Activated CD8-positive, alpha-beta memory T cell treated with anti-CD3 and anti-CD28 coated beads, Interleukin-2, amount 50 U/mL, for 1 hour (primary cell): ENCODE results near the gene SPTBN2.

Source experiments
- DNase-seq: peaks from one replicate; pipeline ENCODE4 v3.0.0-alpha.2; 2020; ENCODE audit errors: extremely low read depth

SPTBN2 gene

DNA sequence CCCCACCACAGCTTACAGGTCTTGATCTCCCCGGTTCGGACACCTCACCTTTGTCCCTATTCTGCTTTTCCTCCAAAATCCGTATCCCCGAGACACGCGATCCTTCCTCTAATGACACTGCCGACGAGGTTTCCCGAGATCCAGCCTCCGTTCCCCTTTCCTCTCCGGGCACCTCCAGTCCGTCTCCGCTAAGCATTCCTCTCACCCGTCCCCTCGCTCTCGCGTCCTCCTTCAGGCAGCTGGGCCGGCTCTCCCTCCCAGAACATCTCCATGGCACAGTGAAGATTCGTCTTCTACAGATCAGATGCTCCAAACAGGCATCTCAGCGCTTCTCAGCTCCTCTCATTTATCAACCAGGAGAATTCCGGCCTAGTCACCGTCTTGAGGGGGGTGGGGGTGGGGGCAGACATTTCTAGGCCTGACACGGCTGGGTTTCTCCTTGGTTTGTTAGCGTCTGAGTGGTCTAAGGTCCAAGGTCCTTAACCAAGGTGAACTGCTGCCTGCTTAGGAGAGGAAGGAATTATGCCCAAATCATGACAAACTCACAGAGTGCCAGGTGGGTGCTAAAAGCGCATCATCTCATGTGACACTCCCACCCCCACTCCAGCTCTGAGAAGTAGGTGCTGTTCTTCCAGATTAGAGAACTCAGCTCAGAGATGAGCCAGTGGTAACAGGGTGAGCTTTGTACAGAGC is at the start of gene SPTBN2:
Gene SPTBN2, minus strand, starts transcription at position 524 of the 693 bp plus-strand sequence. CDS start 7,976 bp downstream, outside the sequence.
- DNase-seq = no peak

DNA sequence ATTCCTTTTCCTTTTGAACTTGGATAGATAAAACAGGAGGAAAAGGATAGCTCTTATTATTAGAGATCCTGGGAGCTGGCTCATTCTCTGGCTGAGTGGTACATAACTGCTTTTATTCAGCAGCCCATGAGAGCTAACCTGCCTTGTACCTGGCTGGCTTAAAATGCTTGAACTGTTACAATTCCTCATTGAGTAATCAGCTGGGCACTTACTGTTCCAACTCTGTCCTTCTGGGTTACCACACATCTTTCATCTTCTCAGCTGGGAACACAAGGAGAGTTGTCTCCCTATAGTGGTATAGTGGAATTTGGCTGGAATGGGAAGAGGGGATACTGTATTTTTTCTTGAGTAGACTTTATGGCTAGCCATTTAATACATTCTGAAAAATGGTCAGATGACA is 39.8 kb upstream of the SPTBN2 start:
- DNase-seq = no peak

DNA sequence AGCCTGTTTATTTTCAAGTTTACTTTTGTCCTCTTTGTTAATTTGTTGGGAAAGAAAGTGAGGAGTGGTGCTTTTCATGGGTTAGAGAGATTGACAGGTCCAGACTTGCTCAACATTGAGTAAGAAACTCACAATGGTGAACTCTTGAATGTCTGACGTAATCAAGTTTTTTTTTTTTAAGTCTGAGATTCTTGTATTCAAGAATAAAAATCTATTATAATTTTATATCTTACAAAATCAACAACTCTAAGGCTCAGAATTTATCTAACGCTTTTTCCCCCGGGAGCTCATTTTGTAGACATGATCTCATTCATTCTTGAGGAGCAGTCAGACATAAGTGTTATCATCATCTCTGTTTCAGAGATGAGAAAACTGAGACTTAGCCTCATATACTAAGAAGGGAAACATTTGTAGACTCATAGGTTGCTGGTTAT is 39.1 kb upstream of the SPTBN2 start:
- no peak for DNase-seq

DNA sequence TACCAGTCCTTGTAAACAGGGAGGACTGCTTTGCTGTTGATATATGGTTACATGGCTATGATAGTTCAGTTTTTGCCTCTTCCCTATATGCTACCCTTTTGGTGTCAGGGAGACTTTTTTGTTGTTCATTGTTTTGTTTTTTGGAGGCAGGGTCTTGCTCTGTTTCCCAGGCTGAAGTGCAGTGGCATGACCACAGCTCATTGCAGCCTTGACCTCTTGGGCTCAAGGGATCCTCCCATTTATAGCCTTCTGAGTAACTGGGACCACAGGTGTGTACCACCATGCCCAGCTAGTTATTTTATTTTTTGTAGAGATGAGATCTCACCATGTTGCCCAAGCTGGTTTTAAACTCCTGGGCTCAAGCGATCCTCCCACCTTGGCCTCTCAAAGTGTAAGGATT is 38.6 kb upstream of the SPTBN2 start:
- no peak for DNase-seq

DNA sequence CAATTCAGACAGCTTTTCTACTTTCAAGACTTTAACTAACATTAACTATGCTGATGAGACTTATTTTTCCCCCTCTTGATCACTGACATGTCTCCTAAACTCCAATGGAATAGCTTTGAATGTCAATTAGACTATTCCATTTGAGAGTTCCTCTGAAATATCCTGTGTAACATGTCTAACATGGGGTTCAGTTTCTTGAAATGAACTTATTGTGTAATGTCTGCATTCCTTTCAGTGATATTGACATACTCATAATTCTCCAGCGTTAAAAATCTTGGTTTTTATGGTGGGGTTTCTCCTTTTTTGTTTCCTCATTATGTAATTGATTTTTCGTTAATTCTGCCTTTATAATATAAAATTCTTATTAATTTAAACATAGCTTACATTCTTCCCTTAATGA is 37.7 kb upstream of the SPTBN2 start:
- no peak for DNase-seq

DNA sequence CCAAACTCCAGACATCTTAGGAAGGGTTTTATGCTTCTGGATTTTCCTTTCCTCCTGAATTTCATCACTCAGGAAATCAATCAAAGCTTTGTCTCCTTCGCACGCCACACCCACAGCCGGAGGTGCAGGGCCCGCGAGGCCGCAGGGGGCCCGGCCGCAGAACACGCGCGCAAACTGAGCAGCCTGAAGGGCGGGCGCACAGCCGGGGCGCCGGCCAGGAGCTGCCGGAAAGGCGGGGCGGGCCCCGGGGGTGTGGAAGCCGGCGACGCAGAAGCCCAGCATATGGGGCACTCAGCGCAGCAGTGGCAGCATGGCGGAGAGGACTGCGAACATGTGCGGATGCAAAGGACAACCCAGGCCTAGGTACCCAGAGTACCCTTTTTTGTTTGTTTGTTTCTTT is 33.1 kb upstream of the SPTBN2 start:
- no peak for DNase-seq

DNA sequence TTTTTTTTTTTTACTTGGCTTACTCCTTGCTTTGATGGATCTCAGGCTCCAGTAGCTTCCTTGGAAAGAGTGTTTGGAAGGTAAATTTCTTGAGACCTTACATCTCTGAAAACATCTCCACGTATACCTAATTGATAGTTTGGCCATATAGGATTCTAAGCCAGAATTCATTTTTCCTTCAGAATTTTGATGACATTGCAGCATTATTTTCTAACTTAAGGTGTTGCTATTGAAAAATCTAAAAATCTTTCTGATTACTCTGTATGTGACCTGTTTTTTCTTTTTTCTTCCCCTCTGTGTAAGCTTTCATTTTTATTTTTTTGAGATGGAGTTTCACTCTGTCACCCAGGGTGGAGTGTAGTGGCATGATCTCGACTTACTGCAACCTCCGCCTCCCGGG is 23.1 kb upstream of the SPTBN2 start:
- no peak for DNase-seq

DNA sequence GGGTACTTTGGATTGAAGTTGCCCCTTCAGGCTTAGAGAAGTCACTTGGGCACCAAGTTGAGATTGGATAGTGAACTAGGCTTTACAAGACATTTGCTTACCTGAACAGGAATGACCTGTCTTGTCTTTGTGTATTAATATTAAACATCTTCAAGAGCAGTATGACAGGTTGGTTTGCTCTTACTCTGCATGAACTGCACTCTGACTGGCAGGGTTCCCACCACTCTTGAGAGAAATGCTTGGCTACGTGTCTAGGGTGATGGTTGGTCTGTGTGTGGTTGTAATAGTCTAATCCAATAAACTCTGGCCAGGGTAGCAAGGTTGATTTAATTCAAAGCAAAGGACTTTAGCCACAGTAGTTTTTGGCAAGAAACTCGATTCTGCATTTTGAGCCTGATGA is 20.1 kb upstream of the SPTBN2 start:
- DNase-seq = no peak

DNA sequence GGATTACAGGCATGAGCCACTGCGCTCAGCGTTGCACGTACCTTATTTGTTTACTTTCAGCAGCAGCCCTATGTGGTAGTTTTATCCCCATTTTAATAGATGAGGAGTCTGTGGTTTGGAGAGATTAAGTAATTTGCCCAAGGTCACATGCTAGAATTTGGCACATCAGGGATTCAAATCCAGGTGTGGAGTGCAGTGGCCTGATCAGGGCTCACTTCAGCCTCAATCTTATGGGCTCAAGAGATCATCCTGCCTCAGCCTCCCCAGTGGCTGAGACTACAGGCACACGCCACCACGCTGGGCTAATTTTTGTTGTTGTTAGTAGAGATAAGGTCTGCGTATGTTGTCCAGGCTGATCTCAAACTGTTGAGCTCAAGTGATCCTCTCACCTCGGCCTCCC is 18.5 kb upstream of the SPTBN2 start:
- no peak for DNase-seq

DNA sequence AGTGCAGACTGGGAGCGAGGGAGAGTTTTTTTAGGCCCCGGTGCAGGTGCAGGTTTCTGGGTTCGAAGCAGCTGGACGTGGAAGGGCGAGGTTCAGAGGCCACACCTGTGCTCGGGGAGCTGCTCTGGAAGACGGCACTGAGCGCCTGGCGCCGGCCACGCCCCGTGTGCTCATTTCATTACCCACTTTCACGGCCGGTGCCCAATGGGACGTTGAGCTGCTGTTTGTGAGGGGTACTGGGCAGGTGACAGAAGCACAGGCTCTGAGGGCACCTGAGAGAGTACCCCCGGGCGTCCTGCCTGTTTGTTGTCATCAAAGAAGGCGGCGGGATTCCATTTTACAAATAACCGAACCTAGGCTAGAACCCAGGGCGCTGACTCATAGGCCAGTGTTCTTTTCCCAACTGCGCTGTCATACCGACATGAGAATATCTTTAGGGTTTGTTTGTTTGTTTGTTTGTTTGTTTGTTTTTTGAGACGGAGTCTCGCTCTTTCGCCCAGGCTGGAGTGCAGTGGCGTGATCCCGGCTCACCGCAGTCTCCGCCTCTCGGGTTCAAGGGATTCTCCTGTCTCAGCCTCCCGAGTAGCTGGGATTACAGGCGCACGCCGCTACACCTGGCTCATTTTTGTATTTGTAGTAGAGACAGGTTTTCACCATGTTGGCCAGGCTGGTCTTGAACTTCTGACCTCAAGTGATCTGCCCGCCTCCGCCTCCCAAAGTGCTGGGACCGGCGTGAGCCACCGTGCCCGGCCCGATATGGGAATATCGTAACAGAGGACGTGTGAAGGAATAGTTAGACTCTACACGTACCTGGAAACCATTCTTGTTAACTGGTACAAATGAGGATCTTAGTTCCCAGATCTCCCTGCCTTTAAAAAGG is 16.6 kb upstream of the SPTBN2 start:
- DNase-seq = no peak

DNA sequence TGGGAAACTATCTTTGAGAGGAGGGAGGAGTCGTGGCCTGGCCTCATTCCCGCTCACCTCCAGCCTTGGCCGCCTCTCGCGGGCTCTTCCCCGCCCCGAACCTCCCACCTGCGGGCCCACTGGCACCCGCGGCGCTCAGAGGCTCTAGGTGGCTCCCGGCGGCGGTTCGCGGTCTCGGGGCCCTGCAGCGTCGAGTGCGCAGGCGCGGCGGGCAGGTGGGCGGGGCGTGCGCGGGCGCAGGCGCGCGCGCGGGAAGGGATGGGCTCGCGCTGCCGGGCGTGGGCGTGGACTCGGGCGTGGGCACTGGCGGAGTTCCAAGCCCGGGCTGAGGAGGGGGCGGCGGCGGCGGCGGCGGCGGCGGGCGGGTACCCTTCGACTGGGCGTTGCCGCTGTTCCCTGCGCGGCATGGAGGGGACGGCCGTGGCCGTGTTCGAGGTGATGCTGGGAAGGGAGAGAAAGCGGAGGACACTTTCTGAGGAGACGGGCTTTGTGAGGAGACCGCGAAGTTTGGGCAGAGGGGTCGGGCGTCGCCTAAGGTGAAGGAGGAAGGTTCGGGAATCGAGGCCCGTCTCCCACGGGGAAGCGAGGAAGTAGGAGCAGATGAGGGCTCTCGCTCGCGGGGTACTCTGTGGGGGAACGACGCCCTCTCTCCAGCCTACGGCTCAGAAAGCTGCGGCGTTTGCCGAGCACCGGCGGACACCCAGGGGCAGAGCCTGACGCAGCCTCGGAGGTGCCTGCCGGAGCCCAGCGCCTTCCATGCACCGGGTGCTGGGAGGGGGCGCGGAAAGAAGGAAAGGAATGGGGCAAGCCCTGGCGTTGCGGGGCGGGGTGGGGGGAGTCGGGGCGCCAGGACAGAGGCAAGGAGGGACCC is 15.7 kb upstream of the SPTBN2 start:
- peak; percentile 61 for DNase-seq

DNA sequence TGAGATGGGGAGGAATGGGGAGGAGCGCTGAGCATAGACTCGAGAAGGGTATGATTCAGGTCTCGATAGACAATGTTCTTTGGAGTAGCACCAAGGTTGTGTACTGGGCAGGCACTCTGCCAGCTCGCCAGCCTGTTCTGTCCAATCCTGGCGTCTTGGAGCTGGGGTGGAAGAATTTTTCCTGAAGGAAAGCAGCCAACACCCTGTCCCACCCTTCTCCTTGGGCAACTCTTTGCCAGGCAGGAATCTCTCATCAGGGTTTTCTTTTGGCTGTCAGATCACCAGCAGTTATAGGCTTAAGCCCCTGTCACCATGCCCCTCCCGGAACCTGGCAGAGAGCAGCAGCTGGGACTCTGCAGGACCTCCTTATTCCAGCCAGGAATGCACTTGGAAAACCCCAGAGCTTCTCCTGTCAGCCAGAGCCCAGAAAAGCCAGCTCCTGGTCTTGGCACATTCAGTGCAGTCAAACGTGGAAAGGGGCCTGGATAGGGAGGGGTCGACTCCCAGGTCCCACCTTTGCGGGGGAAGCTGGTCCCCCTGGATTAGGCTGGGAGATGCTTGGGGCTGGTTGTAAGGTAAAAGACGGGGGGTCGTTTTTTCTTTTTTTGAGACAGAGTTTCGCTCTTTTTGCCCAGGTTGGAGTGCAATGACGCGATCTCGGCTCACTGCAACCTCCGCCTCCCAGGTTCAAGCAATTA is 14.4 kb upstream of the SPTBN2 start:
- no peak for DNase-seq

DNA sequence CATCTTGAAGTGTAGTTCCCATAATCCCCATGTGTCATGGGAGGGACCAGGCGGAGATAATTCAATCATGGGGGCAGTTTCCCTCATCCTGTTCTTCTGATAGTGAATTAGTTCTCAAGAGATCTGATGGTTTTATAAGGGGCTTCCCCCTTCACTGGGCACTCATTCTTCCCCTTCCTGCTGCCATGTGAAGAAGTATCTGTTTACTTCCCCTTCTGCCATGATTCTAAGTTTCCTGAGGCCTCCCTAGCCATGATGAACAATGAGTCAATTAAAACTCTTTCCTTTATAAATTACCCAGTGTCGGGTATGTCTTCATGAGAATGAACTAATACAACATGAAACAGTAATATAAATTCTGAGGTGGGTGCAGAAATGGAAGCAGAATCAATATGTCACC is 12.1 kb upstream of the SPTBN2 start:
- no peak for DNase-seq

DNA sequence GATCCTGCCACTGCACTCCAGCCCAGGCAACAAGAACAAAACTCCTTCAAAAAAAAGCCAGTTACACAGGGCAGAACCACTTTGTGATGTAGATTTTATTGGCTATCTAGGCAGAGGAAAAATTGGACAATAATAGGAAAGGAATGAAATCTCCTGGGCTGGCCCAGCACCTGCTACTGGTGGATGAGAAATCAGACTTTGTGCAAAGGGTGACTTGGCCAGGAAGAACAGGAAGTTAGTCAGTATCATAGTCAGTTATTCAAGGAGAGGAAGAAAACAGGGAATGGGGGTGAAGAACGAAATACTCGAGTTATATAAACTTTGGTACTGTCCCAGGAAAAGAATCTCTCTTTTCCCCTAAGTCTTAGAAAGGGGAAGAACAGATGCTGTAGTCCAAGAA is 11.0 kb upstream of the SPTBN2 start:
- no peak for DNase-seq

DNA sequence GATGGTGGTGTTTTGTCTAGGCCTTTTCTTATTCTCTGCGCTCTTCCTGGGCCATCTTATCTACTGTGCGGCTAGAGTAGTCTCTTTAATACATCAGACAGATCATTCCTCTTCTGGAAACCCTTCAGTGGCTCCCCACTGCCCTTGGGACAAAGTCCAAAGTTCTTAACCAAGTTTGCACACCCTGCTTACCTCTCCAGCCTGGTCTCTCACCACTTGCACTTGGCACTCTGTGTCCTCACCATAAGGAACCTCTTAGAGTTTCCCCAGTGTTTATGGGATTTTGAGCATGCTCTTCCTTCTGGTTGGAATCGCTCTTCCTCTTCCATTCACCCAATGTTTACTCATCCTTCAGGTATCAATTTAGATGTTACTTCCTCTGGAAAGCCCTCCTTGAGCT is 5.2 kb upstream of the SPTBN2 start:
- DNase-seq = no peak

DNA sequence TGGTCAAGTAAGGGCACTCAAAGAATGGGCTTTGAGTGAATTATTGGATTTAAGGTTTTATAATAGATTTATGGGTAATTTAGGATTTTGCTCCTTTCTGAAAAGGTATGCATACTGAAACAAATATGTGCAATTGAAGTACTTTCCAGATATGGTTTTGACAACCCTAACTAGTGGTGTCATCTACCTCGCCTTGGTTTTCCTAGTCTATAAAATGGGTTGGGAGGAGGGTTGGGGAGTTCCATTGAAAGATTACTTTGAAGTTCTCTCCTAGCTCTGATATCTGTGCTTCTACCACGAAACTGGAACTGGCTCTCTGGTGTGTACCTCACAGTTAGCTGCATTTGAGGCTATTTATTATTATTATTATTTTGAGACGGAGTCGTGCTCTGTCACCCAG is 431 bp upstream of the SPTBN2 start:
- DNase-seq = no peak

DNA sequence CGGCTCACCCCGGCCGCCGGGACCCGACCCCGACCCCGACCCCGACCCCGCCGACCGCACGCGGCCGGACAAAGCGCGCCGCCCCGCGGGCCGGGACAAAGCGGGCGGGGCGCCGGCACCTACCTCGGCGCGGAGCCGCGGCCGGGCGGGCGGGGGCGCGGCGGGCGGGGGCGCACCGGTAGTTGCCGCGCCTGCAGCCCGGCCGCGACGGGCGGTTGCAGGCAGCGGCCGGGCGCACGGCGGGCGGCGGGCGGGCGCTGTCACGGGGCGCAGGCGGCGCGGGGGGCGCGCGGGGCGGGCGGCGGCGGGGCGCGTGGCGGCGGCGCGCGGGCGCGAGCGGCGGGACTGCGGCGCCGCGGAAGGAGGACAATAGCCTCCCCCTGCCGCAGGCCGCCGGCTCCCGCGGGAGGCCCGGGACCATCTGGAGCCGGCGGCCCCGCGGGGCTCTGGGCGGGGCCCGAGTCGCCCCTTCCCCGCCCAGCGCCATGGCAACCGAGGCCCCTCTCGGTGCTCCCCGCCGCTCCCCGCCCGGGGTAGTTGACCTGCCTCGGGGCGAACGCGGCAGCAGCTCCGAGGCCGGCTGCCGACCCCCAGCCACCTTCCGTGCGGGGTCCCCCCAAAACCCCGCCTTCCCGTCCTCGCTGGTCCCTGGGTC is 851 bp downstream of the SPTBN2 start:
- DNase-seq = no peak

DNA sequence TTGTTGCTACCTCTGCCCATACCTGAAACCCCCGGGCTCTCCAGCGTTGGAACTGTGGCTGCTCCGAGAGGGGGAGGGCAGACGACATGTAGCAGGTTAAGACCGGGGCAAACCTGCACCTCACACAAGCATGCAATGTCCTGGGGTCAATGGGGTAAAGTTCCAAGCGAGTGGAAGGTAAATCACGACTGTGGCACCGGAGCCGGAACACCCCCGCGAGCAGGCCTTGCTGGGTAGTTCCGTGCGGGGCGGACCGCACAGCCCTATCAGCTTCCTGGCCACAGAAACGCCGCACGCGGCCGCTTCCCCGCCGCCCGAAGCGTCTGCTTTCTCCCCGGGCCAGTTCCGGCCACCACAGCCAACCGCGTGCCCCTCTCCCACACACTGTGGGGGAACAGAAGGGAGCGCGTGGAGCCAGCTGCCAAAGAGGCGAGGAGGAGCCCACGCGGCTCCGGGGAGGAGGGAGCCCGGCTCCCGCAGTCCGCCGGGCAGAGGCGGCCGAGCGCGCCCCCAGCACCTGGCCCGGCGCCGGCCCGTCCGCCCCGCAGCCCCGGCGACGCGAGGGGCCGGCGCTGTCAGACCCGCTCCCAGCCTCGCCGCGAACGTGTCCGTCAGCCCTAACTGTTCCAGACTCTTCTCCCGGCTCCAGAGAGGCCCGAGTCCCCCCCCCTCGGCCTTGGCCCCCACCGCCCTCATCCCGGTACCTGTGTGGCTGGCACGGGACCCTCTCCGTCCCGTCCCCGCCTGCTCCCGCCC is 1.6 kb downstream of the SPTBN2 start:
- DNase-seq = no peak

DNA sequence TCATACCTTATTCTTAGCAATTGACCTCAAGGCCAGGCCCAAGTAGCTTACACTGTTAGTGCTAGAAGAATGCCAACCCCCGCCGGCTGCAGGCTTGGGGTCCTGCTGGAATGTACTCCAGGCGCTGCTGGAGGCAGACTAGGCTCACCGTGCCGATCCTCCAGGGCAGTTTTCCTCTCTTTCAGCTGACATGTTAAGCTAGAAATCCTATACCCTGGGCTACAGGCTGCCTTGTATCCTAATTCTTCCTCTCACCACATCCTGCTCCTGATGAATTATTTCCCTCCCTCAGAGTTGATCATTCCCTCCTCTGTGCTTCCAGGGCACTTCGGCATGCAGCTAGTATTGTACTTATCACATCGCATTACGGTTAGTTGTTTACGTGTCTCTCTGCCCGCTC is 3.4 kb downstream of the SPTBN2 start:
- no peak for DNase-seq

DNA sequence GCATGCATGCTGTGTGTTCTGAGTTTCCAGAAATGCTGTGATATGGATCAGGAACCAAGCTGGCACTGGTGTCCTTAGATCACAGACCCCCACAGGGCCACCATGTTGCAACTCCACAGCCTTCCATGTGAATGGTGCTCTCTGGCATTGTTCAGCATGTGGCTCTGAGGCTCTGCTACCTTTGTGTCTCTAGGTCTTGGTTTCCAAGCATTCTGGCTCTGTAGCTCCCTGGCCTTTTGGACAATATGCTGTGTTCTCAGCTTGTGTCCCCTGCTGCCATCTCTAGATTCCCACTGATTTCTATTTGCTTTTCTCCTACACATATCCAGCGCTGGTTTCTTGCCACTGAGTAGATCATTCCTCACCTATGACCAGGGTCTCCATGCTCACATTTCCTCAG is 3.9 kb downstream of the SPTBN2 start:
- no peak for DNase-seq
